Mucosa of descending colon (tissue), 3 donors: ENCODE measurements around the gene CUL4A. TPM values are rescaled to one million over a fixed set of nuclear protein-coding genes. Genes with fewer than 3 reads are reported as not detected.

Experiments used
- ATAC-seq: fragments of 200-7000 bp; cut with Tn5 transposase; one replicate; pipeline ENCODE4 v1.9.1; 2020; ENCODE audit warnings: mild to moderate bottlenecking, moderate library complexity
- DNase-seq, 3 donors: peaks; one replicate each; pipeline ENCODE4 v3.0.0-alpha.2; 2020
- H3K36me3 ChIP-seq: fragments of 200-600 bp; one replicate; pipeline ENCODE4 v1.8.0; 2021; ENCODE audit warnings: low read depth, mild to moderate bottlenecking
- H3K4me1 ChIP-seq: fragments of 200-600 bp; one replicate; pipeline ENCODE4 v1.8.0; 2021; ENCODE audit warnings: low read depth, mild to moderate bottlenecking
- H3K4me3 ChIP-seq: fragments of 200-600 bp; one replicate; pipeline ENCODE4 v1.8.0; 2021; ENCODE audit warnings: mild to moderate bottlenecking
- H3K9me3 ChIP-seq: fragments of 200-600 bp; one replicate; pipeline ENCODE4 v1.8.0; 2021; ENCODE audit warnings: mild to moderate bottlenecking
- intact Hi-C, 2 donors: fragments of 100-400 bp; cut with DNase I in 1 of 2; cut with micrococcal nuclease in 1 of 2; formaldehyde crosslinking; loops; one replicate each; pipeline versions ENCODE4 v1.11.0 to v1.11.1; 2022; cut with DNase I, micrococcal nuclease
- total RNA-seq, 3 donors: library from RNA; stranded (reverse); fragmentation: NEBNext Ultra II Directional in 2 of 3; extraction: Animal tissue kit (Norgen Biotek cat#: 25700) in 2 of 3; gene quantifications; one replicate each; pipeline versions ENCODE4 v1.2.1 to v1.2.4, GENCODE V29; 2021 to 2023
- TF ChIP-seq, protein P1 (sequence below): fragments of 200-600 bp; IDR thresholded peaks from one replicate; pipeline ENCODE4 v1.8.0; 2022; ENCODE audit warnings: antibody characterized with exemption, mild to moderate bottlenecking
- donor health status: DM: no; HTN: no; CAD: no; lungs with moderate emphysema.
- donor health status: DM: no; HTN: no; CAD: no.
- donor health status: DM: no; HTN: yes; CAD: no.

Gene CUL4A
- total RNA-seq, 3 donors from 2014 or later, result 57.2 to 71.8 (median 59.8) TPM

DNA sequence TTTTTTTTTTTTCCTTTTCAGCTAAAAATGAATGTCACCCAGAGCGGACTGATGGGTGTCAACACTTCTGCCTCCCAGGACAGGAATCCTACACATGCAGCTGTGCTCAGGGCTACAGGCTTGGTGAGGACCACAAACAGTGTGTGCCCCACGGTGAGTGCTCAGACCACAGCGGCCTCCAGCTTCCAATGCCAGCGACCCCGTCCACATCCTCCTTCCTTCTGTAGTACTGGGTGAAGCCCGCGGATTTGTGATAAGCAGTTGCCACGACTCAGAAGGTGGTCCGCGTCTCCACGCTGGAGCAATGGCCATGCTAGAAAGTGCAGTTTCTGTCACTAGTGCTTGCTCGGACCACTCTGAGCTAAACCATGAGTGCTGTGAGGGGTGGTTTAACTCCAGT lies 44.9 kb upstream of the CUL4A start:
- DNase-seq, result no peak
- ATAC-seq, result no peak
- Histone ChIP-seq H3K4me1 (no peaks in the 10 kb centered on the region), H3K4me3 (no peak overlapping the region), H3K9me3 (no peaks in the 10 kb centered on the region), H3K36me3 (no peaks in the 10 kb centered on the region)
- TF ChIP-seq, protein P1, sequence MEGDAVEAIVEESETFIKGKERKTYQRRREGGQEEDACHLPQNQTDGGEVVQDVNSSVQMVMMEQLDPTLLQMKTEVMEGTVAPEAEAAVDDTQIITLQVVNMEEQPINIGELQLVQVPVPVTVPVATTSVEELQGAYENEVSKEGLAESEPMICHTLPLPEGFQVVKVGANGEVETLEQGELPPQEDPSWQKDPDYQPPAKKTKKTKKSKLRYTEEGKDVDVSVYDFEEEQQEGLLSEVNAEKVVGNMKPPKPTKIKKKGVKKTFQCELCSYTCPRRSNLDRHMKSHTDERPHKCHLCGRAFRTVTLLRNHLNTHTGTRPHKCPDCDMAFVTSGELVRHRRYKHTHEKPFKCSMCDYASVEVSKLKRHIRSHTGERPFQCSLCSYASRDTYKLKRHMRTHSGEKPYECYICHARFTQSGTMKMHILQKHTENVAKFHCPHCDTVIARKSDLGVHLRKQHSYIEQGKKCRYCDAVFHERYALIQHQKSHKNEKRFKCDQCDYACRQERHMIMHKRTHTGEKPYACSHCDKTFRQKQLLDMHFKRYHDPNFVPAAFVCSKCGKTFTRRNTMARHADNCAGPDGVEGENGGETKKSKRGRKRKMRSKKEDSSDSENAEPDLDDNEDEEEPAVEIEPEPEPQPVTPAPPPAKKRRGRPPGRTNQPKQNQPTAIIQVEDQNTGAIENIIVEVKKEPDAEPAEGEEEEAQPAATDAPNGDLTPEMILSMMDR, result no peak
- intact Hi-C loops, result no loop called here

GRCh38 chr13:113166266-113166665 lies 43.1 kb upstream of the CUL4A start:
- no peak overlapping the region for H3K4me3 ChIP-seq
- DNase-seq (no peak), ATAC-seq (peak; percentile 4)
- peaks cover 1% of the 10 kb centered on the region for H3K4me1 ChIP-seq
- H3K36me3 ChIP-seq, result no peaks in the 10 kb centered on the region
- TF ChIP-seq, protein P1, result no peak
- no peaks in the 10 kb centered on the region for H3K9me3 ChIP-seq
- intact Hi-C loops, result no loop called here

DNA sequence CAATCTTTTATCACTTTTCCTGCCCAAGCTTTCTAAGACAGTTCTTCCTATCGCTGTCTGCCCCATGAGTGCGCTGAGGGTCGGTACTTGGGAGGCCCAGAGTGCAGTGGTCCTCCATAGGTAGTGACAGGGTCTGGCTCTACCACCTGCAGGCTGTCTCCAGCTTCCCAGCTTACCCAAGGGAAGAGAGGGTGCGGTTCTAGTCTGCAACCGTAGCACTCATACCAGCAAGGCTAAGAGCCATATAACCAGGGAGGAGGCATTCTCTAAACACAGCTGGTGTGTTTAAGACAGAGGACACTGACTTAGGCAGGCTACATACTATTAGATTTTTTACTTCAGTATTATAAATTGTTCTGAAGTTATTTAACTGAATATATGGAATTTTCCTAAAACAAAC lies 42.7 kb upstream of the CUL4A start:
- intact Hi-C loops, result no loop called here
- H3K4me3 ChIP-seq, result no peak overlapping the region
- TF ChIP-seq, protein P1, result no peak
- no peaks in the 10 kb centered on the region for H3K9me3 ChIP-seq
- H3K36me3 ChIP-seq, result no peaks in the 10 kb centered on the region
- peak in 1 of 3 donors; percentile 57 for DNase-seq
- ATAC-seq, result peak; percentile 90
- H3K4me1 ChIP-seq, result peaks cover 2% of the 10 kb centered on the region

GRCh38 chr13:113167155-113167554 lies 42.3 kb upstream of the CUL4A start:
- DNase-seq (no peak), ATAC-seq (peak; percentile 16)
- Histone ChIP-seq H3K4me3 (no peak overlapping the region), H3K4me1 (peaks cover 2% of the 10 kb centered on the region), H3K36me3 (no peaks in the 10 kb centered on the region), H3K9me3 (no peaks in the 10 kb centered on the region)
- TF ChIP-seq, protein P1, result no peak
- intact Hi-C loops, result no loop called here

- DNase-seq (no peak), ATAC-seq (no peak)
- H3K9me3 ChIP-seq, result no peaks in the 10 kb centered on the region
- H3K4me3 ChIP-seq, result no peak overlapping the region
- no peaks in the 10 kb centered on the region for H3K36me3 ChIP-seq
- H3K4me1 ChIP-seq, result peaks cover 2% of the 10 kb centered on the region
- TF ChIP-seq, protein P1, result no peak
- intact Hi-C loops, result no loop called here
Observed at GRCh38 chr13:113167575-113167974, 41.8 kb upstream of the CUL4A start.

- Histone ChIP-seq H3K4me3 (no peak overlapping the region), H3K4me1 (peaks cover 2% of the 10 kb centered on the region), H3K9me3 (no peaks in the 10 kb centered on the region), H3K36me3 (no peaks in the 10 kb centered on the region)
- no peak for ATAC-seq
- TF ChIP-seq, protein P1, result no peak
- intact Hi-C loops, result no loop called here
- no peak for DNase-seq
Observed at GRCh38 chr13:113168211-113168610, 41.2 kb upstream of the CUL4A start.
